Prostate gland (tissue), 2 donors: Measurements from ENCODE around the gene CYBA.

Source experiments
- CTCF ChIP-seq, 4 experiments: fragments of 200-600 bp in 2 of 4; fragments of 450-650 bp in 2 of 4; sonication (generic) in 2 of 4; IDR thresholded peaks; 1 replicate in 3 of 4; 2 replicates in 1 of 4; pipeline ENCODE4 v1.5.1; 2016 to 2019; ENCODE audit warnings: antibody characterized with exemption in 4 of 4, mild to moderate bottlenecking in 2 of 4, moderate library complexity in 2 of 4
- POLR2A ChIP-seq: fragments of 450-650 bp; IDR thresholded peaks from one replicate; pipeline ENCODE4 v1.6.1; 2016; ENCODE audit warnings: antibody characterized with exemption, mild to moderate bottlenecking

DNA sequence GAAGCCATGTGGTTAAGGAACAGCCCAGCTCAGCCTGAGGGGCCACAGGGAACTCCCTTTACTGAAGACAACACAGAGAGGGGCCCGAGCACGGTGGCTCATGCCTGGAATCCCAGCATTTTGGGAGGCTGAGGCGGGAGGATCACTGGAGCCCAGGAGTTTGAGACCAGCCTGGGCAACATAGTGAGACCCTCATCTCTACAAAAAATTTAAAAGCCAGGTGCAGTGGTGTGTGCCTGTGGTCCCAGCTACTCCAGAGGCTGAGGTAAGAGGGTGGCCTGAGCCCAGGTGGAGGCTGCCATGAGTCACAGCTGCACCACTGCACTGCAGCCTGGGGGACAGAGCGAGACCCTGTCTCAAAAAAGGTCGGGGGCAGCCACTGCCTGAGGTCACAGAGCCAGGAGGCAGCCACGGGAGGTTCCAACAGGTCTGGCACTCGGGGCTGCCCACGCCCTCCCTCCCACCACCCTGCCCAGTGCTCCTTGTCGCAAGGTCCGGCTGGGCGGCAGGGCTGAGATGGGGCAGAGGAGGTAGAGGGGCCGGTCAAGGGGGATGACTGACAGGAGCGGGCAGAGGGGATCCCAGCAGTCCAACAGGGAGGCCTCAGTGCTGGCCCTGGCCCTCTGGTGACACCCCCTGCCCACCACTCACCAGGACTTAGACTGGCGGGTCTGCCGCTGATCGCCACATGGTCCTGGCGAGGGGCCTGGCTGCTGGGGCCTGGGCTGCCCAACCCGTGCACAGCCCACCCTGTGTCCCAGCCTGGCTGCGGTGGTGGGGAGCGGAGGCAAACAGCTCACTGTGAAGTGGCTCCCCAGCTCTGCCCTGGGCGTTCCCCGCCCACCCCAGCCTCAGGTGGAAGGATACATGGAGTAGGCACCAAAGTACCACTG is 3.4 kb downstream of the CYBA start:
- TF ChIP-seq CTCF (IDR thresholded peaks at IDR 0.05) = no peak
- TF ChIP-seq POLR2A = no peak
